ENCODE results near the gene HOXB13.

- TF ChIP-seq CTCF (IDR thresholded peaks at IDR 0.05; ENCODE audit: low read depth, low read length) (no peak), EZH2phosphoT487 (IDR thresholded peaks at IDR 0.05; ENCODE audit: low read depth) (no peak)
Observed at GRCh38 chr17:48720266-48721008, 8.1 kb downstream of the HOXB13 start.

Data from OCI-LY3 (cell line).